ENCODE measurements around the gene NIPBL.

GRCh38 chr5:36836831-36837230, 39.7 kb upstream of the NIPBL start:
- TF ChIP-seq, protein P1, sequence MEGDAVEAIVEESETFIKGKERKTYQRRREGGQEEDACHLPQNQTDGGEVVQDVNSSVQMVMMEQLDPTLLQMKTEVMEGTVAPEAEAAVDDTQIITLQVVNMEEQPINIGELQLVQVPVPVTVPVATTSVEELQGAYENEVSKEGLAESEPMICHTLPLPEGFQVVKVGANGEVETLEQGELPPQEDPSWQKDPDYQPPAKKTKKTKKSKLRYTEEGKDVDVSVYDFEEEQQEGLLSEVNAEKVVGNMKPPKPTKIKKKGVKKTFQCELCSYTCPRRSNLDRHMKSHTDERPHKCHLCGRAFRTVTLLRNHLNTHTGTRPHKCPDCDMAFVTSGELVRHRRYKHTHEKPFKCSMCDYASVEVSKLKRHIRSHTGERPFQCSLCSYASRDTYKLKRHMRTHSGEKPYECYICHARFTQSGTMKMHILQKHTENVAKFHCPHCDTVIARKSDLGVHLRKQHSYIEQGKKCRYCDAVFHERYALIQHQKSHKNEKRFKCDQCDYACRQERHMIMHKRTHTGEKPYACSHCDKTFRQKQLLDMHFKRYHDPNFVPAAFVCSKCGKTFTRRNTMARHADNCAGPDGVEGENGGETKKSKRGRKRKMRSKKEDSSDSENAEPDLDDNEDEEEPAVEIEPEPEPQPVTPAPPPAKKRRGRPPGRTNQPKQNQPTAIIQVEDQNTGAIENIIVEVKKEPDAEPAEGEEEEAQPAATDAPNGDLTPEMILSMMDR (IDR thresholded peaks at IDR 0.05; ENCODE audit: poor library complexity) = no peak
- TF ChIP-seq EZH2 (IDR thresholded peaks at IDR 0.05; ENCODE audit: borderline replicate concordance) (no peak), EZH2phosphoT487 (IDR thresholded peaks at IDR 0.05; ENCODE audit: low read depth, severe bottlenecking, unreplicated experiment) (no peak)

Data from hepatocyte (in vitro differentiated cells).